ENCODE measurements around the gene GFRA1.
"Not testable (repeated sequence)": the region's sequence is repeated elsewhere in the genome, so short reads cannot be mapped to it uniquely, and the experiment has no call there.

Gene GFRA1

DNA sequence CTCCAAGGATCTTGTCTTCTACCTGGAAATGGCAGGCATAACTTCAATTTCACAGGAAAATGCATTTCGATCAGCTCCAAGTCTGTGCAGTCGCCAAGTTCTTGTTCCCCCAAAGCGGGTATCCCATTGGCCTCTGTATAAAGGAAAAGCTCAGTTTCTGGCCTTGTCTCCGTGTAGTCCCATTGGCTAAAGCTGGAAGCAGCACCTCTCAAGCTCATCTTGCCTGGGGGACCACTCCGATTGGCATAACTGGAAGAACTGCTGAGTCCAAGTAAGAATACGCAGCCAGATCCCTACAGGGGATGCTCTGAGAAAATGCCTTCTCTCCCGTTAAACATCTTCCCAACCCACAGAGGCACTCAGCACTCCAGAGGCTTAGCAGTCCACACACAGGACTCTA lies 205.2 kb downstream of the GFRA1 start:
- DNase-seq (ENCODE audit: low read depth in 2 of 2), result no peak

DNA sequence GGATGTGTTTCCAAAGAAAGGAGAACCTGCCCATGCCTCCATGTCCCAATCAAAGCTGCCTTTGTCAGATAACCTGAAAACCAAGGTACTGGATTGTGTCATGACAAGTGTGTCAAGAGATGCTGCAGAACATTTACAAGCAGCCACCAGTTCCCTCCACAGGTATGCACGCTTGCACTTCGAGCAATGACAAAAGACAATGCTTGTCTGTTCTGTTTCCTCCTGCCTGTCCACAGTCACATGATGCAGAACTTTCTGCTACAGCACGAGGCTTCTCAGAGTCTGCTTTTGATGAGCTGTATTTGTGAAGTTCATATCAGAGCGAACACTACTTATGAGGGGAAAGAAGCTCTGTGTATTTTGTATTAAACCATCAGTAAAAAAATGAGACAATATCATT lies 209.9 kb downstream of the GFRA1 start:
- DNase-seq (ENCODE audit: low read depth in 2 of 2), result no peak

DNA sequence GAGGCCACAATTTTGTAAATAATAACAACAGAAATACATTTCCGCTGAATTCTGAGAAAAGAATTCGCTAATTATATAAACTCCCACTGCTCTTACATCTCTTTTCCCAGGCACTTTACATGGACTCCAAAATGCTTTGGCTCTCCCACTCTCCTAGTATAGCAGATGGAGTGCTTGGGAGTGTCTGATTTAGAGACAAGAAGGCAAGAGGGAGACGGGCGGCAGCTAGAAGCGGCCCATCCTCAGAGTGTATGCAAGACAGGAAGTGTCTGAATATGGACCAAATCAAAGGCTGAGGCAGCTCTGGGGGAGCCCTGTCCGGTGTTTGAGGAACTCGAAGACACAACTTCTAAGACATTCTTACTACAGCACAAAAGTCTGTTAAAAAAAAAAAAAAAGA lies 212.1 kb downstream of the GFRA1 start:
- DNase-seq (ENCODE audit: low read depth in 2 of 2), result no peak

DNA sequence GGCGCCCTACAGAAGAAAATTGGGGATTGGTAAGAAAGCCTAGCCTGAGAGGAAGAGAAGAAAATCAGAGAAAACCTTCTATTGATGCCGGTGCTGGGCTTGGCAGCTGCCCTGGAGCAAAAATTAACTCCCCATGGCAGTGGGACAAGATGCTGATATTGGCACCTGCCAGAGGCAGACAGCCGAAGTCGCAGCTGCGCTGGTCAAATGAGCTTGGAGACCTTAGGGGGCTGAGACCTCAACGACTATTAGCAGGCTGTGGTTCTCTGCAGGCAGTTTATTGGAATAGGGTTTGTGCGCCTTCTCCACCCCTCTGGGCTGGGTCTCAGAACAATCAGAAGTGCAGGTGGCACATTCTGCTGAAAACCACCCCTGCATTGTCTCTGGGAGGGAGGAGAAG lies 213.7 kb downstream of the GFRA1 start:
- DNase-seq (ENCODE audit: low read depth in 2 of 2), result no peak

DNA sequence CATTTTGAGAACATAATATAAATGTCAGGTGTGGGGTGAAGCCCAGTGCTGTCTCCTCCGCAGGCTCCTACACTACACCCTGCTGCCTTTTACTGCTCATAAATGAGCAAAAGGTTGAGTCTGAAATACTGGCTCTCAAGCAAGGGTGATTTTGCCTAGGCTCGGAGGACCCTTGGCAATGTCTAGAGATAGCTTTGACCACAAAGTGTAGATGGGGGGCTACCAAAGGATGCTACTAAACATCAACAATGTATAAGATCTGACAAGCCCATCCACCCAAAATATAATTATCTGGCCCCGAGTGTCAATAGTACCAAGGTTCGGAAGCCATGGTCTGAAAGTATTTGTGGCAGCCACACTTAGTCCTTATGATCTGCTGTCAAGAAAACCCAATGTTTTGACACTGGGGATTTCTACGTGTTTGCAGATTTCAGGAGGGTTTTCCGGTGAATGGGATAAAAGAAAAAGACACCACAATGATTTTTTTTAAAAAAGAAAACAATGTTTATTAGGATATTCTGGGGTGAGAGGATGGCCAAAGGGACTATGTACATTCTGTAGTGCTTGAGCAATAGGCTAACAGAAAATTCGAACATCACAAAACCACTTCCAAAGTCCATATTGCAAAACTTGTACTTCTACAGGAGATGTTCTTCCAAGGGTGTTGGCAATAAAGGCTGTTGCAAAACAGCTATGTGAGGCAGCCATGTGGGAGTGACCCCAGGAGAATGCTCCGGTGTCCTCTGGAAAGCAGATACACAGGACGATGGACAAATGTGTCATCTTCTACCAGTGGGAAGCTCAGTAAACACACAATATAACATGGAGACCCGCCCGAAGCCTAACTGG lies 216.3 kb downstream of the GFRA1 start:
- DNase-seq (ENCODE audit: low read depth in 2 of 2), result no peak

DNA sequence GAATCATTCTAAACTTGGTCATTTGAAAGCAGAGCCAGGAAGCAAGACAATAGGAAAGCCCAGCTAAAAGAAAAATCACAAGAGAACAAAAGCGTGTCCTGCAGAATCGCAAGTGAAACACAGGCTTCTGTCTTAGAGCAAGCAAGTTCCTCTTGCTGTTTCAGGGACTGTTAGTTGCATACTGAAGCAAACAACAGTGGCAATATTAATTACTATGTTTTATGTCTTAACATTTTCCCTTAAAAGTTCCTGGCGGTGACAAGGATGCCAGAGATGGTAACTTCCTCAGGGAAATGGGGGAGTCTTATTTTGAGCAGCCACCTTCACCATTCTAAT lies 217.1 kb downstream of the GFRA1 start:
- no peak for DNase-seq (ENCODE audit: low read depth in 2 of 2)

DNA sequence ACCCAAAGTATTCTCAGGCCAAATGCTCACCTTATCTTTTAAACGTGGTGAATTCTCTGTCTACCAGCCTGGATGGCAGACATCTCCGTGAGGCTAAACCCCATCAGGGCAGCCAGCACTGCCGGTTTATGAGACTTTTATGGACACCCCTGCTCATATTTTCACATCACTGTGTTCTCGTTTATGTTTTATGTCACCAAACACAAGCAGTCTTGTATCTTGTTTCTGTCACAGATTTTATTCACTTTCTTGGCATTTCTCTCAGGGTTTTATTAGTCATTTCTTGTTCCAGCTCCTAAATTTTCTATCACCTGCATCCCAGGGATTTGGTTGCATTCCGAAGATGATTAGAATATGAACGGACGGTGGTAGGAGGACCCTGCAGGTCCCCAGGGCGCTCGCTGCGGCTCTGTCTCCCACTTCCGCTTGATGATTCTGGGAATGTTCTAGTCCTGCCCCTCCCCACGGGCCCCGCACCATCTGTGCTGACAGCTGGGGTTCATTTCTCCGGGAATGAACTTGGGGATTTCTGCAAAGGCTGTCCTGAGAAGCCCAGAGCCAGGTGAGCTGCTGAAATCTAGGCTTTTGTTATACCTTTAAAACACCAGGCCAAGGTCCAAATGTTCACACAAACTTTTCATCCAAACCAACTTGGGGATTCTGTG lies 217.6 kb downstream of the GFRA1 start:
- no peak for DNase-seq (ENCODE audit: low read depth in 2 of 2)

DNA sequence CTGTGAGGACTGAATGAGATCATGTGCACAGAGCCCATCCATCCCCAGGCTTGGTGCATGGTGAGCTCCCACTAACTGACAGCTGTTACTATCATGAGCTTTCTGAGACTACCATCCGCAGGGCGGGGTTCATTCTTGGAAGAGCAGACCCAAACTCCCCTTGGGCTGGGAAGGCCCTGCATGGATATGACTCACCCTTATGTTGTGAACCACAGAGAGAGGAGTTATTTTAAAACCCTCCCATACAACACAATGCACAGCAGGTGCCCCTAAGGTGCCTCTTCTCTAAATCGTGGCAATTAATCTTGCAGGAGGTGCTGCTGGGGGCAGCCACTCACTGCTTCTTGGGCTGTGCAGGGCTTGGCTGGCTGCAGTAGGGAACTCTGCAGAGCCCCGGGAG lies 219.1 kb downstream of the GFRA1 start:
- DNase-seq (ENCODE audit: low read depth in 2 of 2), result no peak

DNA sequence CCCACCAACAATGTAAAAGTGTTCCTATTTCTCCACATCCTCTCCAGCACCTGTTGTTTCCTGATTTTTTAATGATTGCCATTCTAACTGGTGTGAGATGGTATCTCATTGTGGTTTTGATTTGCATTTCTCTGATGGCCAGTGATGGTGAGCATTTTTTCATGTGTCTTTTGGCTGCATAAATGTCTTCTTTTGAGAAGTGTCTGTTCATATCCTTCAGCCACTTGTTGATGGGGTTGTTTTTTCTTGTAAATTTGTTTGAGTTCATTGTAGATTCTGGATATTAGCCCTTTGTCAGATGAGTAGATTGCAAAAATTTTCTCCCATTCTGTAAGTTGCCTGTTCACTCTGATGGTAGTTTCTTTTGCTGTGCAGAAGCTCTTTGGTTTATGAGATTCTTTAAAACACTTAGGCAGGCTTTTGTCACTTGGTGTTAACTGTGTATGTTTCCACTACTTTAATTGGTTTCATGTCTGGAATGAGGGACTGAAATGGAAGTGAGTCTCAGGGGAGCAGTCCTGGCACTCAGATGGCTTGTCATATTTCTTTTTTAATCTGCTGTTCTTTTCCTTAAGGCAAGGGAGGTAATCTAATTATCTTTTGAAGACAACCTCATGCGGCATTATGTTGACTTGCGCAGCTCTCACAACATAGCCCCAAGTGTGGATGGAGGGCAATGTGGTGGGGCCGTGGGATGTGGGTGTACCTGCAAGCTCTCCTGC lies 219.8 kb downstream of the GFRA1 start:
- not testable (repeated sequence) for DNase-seq (ENCODE audit: low read depth in 2 of 2)

DNA sequence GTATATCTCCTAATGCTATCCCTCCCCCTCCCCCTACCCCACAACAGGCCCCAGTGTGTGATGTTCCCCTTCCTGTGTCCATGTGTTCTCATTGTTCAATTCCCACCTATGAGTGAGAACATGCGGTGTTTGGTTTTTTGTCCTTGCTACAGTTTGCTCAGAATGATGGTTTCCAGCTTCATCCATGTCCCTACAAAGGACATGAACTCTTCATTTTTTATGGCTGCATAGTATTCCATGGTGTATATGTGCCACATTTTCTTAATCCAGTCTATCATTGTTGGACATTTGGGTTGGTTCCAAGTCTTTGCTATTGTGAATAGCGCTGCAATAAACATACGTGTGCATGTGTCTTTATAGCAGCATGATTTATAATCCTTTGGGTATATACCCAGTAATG lies 220.5 kb downstream of the GFRA1 start:
- not testable (repeated sequence) for DNase-seq (ENCODE audit: low read depth in 2 of 2)

DNA sequence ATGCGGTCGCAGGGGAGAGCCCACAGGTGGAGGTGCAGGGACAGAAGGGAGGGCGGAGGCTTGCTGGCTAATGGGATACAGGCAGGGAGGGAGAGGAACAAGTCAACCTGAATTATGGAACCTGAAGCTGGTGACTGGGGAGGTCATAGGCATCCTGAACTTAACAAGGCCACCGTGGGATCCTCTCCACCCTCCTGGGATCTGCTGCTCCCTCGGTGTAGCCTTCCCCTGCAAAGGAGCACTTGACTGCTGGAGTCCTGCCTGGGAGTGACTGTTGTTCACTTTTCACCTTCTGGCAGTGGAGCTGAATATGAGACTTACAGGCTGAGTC lies 223.1 kb downstream of the GFRA1 start:
- DNase-seq (ENCODE audit: low read depth in 2 of 2), result no peak

DNA sequence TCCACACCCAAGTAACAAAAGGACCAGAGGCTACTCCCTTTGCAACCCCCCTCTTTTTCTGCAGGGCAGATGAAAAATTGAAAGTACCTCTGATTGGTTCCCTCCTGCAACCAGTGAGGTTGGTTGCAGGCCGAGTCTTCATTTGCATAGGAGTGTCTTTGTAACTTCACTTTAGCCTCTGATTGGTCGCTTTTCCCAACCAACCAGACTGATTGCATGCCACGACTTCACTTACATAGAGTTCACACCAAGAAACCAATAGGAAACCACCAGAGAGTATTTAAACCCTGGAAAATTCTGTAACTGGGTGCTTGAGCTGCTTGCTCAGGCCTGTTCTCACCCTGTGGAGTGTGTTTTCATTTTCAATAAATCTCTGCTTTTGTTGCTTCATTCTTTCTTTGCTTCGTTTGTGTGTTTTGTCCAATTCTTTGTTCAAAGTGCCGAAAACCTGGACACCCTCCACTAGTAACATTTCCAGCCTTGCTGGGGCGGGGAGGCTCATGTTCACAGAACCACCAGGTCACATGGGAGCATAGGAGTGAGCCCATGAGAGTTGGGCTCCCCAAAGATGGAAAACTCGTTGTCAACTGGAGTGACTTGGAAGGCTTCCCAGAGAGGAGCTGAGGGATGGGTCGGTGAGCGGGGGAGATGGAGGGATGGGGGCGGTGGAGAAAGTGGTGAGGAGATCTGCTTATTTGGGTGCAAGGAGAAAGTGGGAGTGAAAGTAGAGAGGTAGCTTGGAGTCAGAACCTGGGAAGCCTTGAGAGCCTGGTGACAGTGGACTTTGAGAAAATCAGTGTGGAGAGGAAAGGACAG lies 223.6 kb downstream of the GFRA1 start:
- DNase-seq (ENCODE audit: low read depth in 2 of 2), result no peak

DNA sequence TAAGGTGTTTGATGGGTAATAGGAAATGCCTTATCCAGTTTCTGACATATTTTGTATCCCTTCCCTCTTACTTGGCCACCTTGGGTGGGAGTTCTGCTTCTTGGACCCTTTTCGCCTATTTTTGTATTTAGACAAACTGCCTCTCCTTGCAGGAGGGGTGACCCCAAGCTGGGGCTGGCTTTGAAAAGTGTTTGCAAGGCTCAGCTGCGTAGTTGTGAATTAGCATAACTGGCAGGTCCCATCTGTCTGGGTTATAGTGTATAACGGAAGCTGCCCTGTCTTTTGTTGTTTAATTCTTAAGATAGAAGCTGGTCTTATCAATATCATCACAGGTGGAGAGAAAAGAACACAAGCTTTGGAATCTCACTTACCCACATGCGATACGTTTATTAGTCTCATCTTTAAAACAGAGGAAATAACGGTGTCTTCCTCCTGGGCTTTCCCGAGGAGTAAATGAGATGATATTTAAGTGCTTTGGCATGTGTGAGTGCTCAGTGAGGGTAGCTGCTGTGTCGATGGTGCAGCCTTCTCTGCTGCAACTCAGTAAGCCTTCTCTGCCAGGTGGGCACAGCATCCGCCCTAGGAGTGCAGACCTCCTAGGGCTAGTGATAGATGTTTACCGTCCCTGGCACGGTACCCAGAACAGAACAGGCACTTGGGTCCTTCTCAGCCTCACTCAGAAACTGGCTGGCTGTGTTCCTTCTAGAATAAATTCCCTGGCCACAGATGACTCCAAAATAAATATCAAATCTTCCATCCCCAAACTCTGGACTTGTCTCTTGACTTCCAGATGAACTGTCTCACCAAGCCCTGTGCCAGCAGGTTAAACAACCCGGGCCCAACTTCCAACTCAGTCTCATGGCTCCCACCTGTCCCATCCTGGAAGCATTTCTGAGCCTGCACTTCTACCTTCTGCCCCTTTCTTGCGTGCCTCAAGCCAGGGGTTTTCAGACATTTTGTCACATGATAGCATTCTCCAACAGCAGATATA lies 227.3 kb downstream of the GFRA1 start:
- DNase-seq (ENCODE audit: low read depth in 2 of 2), result no peak

DNA sequence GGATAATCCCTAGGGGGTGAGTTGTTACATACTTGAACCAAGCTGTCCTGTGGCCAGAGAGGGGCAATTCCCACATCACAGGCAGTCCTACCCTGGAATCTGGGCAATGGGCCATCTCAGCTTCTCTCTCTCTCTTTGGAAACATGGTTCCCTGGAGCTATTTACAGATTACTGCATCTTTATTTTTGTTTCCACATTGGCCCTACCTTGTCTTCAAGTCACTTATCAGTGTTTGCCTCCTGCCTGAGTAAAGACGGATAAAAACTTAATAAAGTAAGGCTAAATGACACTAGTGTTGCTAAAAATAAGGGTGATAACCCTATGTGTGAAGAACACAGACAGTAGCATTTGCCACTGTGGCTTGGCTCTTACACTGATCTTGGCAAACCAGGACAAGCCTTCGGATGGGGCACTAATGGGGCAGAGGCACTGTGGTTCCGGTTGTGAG lies 228.2 kb downstream of the GFRA1 start:
- DNase-seq (ENCODE audit: low read depth in 2 of 2), result no peak

DNA sequence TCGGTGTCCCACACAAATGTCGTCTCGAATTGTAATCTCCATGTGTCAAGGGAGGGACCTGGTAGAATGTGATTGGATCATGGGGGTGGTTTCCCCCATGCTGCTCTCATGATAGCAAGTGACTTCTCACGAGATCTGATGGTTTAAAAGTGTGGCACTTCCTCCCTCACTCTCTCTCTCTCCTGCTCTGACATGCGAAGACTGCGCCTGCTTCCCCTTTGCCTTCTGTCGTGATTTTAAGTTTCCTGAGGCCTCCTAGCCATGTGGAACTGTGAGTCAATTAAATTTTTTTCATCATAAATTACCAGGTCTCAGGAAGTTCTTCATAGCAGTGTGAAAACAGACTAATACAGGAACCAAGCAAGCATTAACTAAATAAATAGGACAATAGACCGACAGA lies 229.1 kb downstream of the GFRA1 start:
- no peak for DNase-seq (ENCODE audit: low read depth in 2 of 2)

DNA sequence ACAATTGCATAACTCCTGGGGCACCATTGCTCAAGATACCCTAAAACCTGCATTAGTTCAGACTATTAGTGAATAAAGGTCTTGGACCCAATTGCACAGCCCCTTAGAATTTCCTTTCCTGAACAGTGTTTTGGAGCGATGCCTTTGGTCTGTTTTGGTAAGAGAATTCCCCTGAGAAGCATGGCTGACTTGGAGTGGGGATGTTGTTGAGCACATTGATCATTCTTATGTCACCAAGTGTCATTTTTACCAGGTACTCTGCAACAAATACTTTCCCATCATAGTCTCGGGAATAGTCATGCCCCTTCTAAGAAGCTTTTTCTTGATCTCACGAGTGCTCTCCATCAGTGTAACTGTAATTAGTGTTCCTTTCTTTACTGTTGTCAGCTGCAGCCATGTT lies 229.7 kb downstream of the GFRA1 start:
- no peak for DNase-seq (ENCODE audit: low read depth in 2 of 2)

DNA sequence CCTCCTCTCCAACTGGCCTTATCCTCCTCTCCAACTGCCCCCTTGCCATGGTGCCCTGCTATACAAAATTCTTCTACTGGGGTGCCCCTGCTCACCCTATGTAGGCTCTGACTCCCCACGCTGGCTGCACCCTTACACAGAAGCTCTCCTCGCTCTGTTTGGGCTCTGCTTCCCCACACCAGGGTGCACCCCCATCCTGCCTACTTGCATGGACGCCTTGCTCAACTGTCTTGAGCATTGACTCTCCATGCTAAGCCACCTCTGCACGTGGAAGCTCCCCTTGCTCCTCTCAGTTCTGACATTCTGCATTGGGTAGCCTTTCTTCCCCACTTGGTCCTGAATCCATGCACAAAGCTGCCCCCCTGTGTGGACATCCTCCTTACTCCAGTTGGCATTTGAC lies 231.1 kb downstream of the GFRA1 start:
- DNase-seq (ENCODE audit: low read depth in 2 of 2), result no peak

DNA sequence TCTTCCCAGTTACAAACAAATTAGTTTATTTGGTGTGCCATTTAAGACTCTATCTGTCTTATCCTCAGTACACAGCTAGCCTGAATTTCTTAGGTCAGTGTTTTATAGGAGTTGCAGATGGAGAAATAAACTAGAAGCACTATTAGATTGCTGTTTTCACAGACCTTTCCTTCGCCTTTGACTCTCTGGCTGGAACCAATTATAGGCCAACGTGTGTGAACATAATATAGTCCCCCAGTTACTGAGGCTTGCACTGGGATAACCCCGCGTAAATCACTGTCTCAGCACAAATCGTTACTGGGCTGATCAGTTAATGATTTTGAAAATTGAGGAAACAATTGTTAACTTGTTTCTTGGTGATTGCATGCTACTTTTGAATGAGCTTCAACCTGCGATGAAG lies 233.4 kb downstream of the GFRA1 start:
- DNase-seq (ENCODE audit: low read depth in 2 of 2), result no peak

DNA sequence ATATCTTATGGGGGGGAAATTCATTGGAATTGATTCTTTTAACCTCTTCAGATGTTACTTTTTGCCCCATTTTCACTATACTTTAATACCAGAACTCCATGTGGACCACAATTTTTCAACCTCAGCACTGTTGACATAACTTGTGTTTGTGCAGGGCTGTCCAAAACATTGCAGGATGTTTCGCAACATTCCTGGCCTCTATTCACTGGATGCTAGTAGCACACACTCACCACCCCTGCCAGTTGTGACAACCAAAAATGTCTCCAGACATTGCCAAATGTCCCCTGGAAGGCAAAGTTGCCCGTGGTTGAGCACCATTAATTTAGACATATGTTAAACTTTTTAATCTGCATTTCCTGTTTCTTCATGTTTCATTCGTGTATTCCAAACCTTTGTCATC lies 234.7 kb downstream of the GFRA1 start:
- no peak for DNase-seq (ENCODE audit: low read depth in 2 of 2)

DNA sequence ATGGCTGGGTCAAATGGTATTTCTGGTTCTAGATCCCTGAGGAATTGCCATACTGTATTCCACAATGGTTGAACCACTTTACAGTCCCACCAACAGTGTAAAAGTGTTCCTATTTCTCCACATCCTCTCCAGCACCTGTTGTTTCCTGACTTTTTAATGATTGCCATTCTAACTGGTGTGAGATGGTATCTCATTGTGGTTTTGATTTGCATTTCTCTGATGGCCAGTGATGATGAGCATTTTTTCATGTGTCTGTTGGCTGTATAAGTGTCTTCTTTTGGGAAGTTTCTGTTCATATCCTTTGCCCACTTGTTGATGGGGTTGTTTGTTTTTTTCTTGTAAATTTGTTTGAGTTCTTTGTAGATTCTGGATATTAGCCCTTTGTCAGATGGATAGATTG lies 237.6 kb downstream of the GFRA1 start:
- DNase-seq (ENCODE audit: low read depth in 2 of 2), result not testable (repeated sequence)

DNA sequence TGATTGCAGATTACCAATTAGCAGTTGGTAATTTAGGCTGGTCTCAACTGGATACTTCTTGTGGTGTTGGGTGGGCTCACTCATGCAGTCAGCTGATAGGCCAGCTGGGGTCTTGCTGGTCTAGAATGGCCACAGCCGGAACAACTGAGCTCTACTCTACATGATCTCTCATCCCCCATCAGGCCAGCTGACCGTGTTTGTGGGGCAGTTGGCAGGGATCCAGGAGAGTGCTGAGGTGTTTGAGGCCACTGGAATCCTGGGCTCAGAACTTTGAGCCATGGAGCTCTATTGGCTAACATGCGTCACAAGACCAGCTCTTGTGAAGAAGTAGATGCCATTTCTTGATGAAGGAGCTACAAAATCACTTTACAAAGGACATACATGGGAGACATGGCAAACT lies 242.4 kb downstream of the GFRA1 start:
- DNase-seq (ENCODE audit: low read depth in 2 of 2), result no peak
